PC-9 (cell line): ENCODE measurements around the gene E2F8. TPM values are rescaled to one million over a fixed set of nuclear protein-coding genes. Genes with fewer than 3 reads are reported as not detected.

Experiments
- BruUV-seq: library from RNA; stranded (reverse); fragments of 400-500 nt; replicated peaks from 2 replicates; lab custom pipeline; 2021; lab: Mats Ljungman, UMichigan
- CTCF ChIA-PET: fragments of 300-600 bp; sonication (Branson Sonifier 250); formaldehyde crosslinking; loops from one replicate; lab custom pipeline; 2022; ENCODE audit warnings: antibody characterized with exemption; lab: Charles Lee
- POLR2A ChIA-PET: fragments of 300-600 bp; sonication (Branson Sonifier 250); formaldehyde crosslinking; loops from one replicate; lab custom pipeline; 2022; ENCODE audit warnings: antibody characterized with exemption; ENCODE audit not compliant: unreplicated experiment; lab: Charles Lee
- DNase-seq, 2 experiments: peaks; one replicate each; pipeline versions ENCODE4 v3.0.0 to v3.0.0-alpha.2; 2015 to 2022; ENCODE audit warnings: mixed read lengths in 1 of 2
- H2AFZ ChIP-seq: fragments of 200-600 bp; sonication (generic); 2 replicates; pipeline ENCODE4 v1.8.1; 2017; ENCODE audit warnings: antibody characterized with exemption
- H3F3A ChIP-seq: fragments of 200-600 bp; sonication (generic); 2 replicates; pipeline ENCODE4 v1.8.1; 2017; ENCODE audit warnings: antibody characterized with exemption, mild to moderate bottlenecking, low read depth; ENCODE audit not compliant: insufficient read depth
- H3K27ac ChIP-seq: fragments of 200-600 bp; sonication (generic); 2 replicates; pipeline ENCODE4 v1.6.1; 2016; ENCODE audit warnings: mixed run types
- H3K27me3 ChIP-seq: fragments of 200-600 bp; sonication (generic); 2 replicates; pipeline ENCODE4 v1.6.1; 2016; ENCODE audit warnings: low read depth, mixed run types; ENCODE audit not compliant: insufficient read depth
- H3K36me3 ChIP-seq: fragments of 200-600 bp; sonication (generic); 2 replicates; pipeline ENCODE4 v1.6.1; 2016; ENCODE audit warnings: low read depth, mixed run types
- H3K4me1 ChIP-seq: fragments of 200-600 bp; sonication (generic); replicated peaks from 2 replicates; pipeline ENCODE4 v1.6.1; 2016; ENCODE audit warnings: mixed run types; ENCODE audit not compliant: insufficient read depth
- H3K4me2 ChIP-seq: fragments of 200-600 bp; sonication (generic); 2 replicates; pipeline ENCODE4 v1.6.1; 2017; ENCODE audit warnings: mixed run types
- H3K4me3 ChIP-seq: fragments of 200-600 bp; sonication (generic); 2 replicates; pipeline ENCODE4 v1.6.1; 2016; ENCODE audit warnings: mixed run types
- H3K79me2 ChIP-seq: fragments of 200-600 bp; sonication (generic); 2 replicates; pipeline ENCODE4 v1.6.1; 2017; ENCODE audit warnings: low read depth, mixed run types
- H3K9me2 ChIP-seq: fragments of 200-600 bp; sonication (generic); 2 replicates; pipeline ENCODE4 v1.8.1; 2017; ENCODE audit warnings: mild to moderate bottlenecking; ENCODE audit not compliant: insufficient read depth
- H3K9me3 ChIP-seq: fragments of 200-600 bp; sonication (generic); 2 replicates; pipeline ENCODE4 v1.8.1; 2016; ENCODE audit warnings: low read depth; ENCODE audit not compliant: insufficient read depth
- H4K20me1 ChIP-seq: fragments of 200-600 bp; sonication (generic); 2 replicates; pipeline ENCODE4 v1.8.1; 2017; ENCODE audit not compliant: insufficient read depth
- CTCF ChIP-seq: fragments of 200-600 bp; sonication (generic); conservative IDR thresholded peaks from 2 replicates; pipeline ENCODE4 v1.6.1; 2017; ENCODE audit warnings: mixed run types, antibody characterized with exemption, mild to moderate bottlenecking, moderate library complexity
- EZH2 ChIP-seq: fragments of 200-600 bp; sonication (generic); IDR thresholded peaks from 2 replicates; pipeline ENCODE4 v1.8.0; 2017; ENCODE audit warnings: antibody characterized with exemption, low read depth
- intact Hi-C: fragments of 100-400 bp; cut with micrococcal nuclease; formaldehyde crosslinking; loops from one replicate; pipeline ENCODE4 v1.10.0; 2022; ENCODE audit not compliant: unreplicated experiment
- total RNA-seq: library from RNA; stranded (reverse); gene quantifications from 2 replicates; pipeline ENCODE4 v1.2.3, GENCODE V29; 2021

The E2F8 gene
- total RNA-seq, 1 experiment from 2014 or later, result 26.7 TPM

DNA sequence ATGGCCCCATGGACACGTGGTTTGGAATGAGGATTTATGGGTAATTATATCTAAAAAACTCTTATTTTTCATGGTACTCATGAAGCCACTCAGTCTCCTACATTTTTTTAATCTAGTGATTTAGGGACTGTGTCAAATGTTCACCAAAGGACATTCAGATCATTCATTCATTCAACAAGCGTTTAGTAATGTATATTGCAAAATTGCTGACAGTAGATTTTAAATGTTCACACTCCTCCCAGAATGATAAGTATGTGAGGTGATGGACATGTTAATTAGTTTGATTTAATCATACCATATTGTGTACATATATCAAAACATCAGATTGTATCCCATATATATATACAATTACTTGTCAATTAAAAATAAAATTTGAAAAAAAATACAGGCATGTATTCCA lies 40.8 kb upstream of the E2F8 start:
- H3K27ac ChIP-seq, result no peak overlapping the region
- H2AFZ ChIP-seq, result no peak overlapping the region
- no peak for DNase-seq
- H3K9me2 ChIP-seq, result no peaks in the 10 kb centered on the region
- H3K27me3 ChIP-seq, result no peaks in the 10 kb centered on the region
- no peaks in the 10 kb centered on the region for H3K79me2 ChIP-seq
- H3K4me2 ChIP-seq, result no peak overlapping the region
- intact Hi-C loops, result no loop called here
- no peaks in the 10 kb centered on the region for H4K20me1 ChIP-seq
- H3K4me3 ChIP-seq, result no peak overlapping the region
- no peaks in the 10 kb centered on the region for H3K36me3 ChIP-seq
- H3K4me1 ChIP-seq, result peaks cover 29% of the 10 kb centered on the region
- H3K9me3 ChIP-seq, result peaks cover 8% of the 10 kb centered on the region; the same call in 1 of the 2 replicates
- peaks cover 21% of the 10 kb centered on the region for H3F3A ChIP-seq
- CTCF ChIA-PET, result no interaction called here
- POLR2A ChIA-PET, result no interaction called here
- BruUV-seq, result no TSS peak
- TF ChIP-seq CTCF, result no peak
- TF ChIP-seq EZH2, result no peak

- Histone ChIP-seq H2AFZ (no peak overlapping the region), H3F3A (peaks cover 26% of the 10 kb centered on the region), H3K4me1 (peaks cover 34% of the 10 kb centered on the region), H3K9me3 (peaks cover 8% of the 10 kb centered on the region; the same call in 1 of the 2 replicates), H3K36me3 (no peaks in the 10 kb centered on the region), H3K9me2 (no peaks in the 10 kb centered on the region), H3K4me3 (no peak overlapping the region), H3K4me2 (no peak overlapping the region), H4K20me1 (no peaks in the 10 kb centered on the region), H3K27me3 (no peaks in the 10 kb centered on the region), H3K79me2 (no peaks in the 10 kb centered on the region), H3K27ac (no peak overlapping the region)
- no peak for DNase-seq
- ChIA-PET CTCF (no interaction called here), POLR2A (no interaction called here)
- no TSS peak for BruUV-seq
- intact Hi-C loops, result no loop called here
- TF ChIP-seq CTCF, result no peak
- TF ChIP-seq EZH2, result no peak
These were observed 40.3 kb upstream of the E2F8 start for GRCh38 chr11:19281041-19281440.

DNA sequence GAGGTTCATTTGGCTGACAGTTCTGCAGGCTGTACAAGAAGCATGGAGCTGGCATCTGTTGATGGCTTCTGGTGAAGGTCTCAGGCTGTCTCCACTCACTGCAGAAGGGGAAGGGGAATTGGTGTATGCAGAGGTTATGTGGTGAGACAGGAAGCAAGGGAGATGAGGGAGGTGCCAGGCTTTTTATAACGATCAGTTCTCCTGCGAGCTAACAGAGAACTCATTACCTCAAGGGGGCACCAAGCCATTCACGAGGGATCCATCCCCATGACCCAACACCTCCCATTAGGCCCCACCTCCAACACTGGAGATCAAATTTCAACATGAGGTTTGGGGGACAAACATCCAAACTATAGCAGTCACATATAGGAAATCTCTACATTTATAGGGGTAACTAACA lies 38.7 kb upstream of the E2F8 start:
- BruUV-seq, result no TSS peak
- Histone ChIP-seq H3K4me1 (peaks cover 49% of the 10 kb centered on the region), H3K9me2 (no peaks in the 10 kb centered on the region), H3K27ac (no peak overlapping the region), H3K27me3 (no peaks in the 10 kb centered on the region), H3K4me2 (no peak overlapping the region), H3F3A (peaks cover 29% of the 10 kb centered on the region), H3K79me2 (no peaks in the 10 kb centered on the region), H3K9me3 (peaks cover 8% of the 10 kb centered on the region; the same call in 1 of the 2 replicates), H3K36me3 (no peaks in the 10 kb centered on the region), H2AFZ (no peak overlapping the region), H3K4me3 (no peak overlapping the region), H4K20me1 (no peaks in the 10 kb centered on the region)
- TF ChIP-seq EZH2, result no peak
- no peak for TF ChIP-seq CTCF
- DNase-seq, result no peak
- ChIA-PET CTCF (no interaction called here), POLR2A (no interaction called here)
- intact Hi-C loops, result loop anchor here (5.0 kb wide), 1 partner anchor 163 kb away; no protein-coding TSS in a partner anchor
